Activated CD8-positive, alpha-beta memory T cell treated with anti-CD3 and anti-CD28 coated beads for 36 hours (primary cell): ENCODE results near the gene TGM2. TPM values are rescaled to one million over a fixed set of nuclear protein-coding genes. Genes with fewer than 3 reads are reported as not detected.
"Not testable (repeated sequence)": the region's sequence is repeated elsewhere in the genome, so short reads cannot be mapped to it uniquely, and the experiment has no call there.

Experiments used
- CTCF ChIA-PET: fragments of 350-600 bp; sonication (Branson Sonifier 250); formaldehyde crosslinking; loops from one replicate; lab custom pipeline; 2021; ENCODE audit warnings: antibody characterized with exemption; lab: Charles Lee
- POLR2A ChIA-PET: fragments of 350-600 bp; sonication (Branson Sonifier 250); formaldehyde crosslinking; loops from one replicate; lab custom pipeline; 2021; ENCODE audit warnings: antibody characterized with exemption; lab: Charles Lee
- total RNA-seq, 2 experiments: library from RNA; stranded (reverse); gene quantifications; one replicate each; pipeline ENCODE4 v1.2.3, GENCODE V29; 2021

Gene TGM2
- total RNA-seq, 2 experiments from 2014 or later, result not detected

DNA sequence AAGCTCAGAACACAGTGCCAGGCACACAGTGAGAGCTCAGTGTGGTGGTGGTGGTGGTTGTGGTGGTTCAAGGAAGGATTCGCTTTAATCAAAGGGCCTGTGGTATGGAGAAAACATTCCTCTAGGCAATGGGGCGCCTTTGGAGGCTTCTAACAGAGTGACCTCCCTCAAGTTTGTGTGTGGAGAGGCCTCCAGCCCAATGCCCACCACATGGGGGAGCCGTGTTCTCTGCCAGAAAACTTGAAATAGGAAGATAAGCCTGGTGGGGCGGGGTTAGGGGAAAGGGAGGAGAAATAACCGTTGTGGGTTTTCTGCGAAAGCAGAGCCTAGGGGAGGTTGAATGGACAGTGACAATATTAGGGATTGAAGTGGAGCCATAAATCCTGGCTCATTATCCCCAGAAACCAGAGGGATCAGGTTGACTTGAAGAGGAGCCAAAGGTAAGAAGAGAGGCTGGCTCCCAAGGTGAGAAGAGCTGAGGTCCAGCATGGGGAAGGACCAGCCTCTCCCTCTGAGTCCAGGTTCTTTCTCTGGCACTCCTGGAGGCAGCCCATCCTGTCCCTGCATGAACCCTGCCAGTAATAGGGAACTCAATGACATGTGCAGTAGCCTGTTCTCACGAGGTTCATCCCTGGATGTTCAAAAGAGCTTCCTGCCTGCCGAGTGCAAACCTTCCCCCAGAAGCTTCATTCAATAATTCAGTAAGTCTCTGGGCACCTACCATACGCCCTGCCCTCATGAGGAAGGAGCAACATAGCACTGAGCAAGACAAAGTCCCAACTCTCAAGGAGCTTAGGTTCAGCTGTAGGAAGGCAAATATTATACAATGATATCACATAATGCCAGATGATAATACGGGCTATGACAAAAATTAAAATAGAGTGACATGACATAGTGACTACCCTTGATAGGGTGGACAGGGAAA lies 51.4 kb downstream of the TGM2 start:
- ChIA-PET POLR2A (no interaction called here), CTCF (interaction anchor here (1.6 kb wide), 1 partner anchor 40 kb away, joined by 4 read pairs; no protein-coding TSS in a partner anchor)

DNA sequence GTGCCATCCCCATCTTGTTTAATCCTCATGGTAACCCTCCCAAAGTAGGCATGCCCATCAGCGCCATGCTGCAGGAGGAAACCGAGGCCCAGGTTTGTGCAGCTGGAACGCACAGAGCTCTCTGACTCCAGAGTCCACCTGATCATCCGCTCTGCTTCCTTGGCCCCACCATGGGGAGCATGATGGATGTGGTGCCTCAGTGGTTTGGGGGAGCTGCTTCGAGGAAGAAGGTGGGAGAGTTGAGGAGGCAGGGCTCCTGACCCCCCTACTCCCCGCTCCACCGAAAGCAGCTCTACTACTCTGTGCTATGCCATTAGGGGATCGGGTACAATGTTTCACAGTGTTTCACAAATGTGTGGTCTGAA lies 52.2 kb downstream of the TGM2 start:
- ChIA-PET POLR2A (no interaction called here), CTCF (no interaction called here)

DNA sequence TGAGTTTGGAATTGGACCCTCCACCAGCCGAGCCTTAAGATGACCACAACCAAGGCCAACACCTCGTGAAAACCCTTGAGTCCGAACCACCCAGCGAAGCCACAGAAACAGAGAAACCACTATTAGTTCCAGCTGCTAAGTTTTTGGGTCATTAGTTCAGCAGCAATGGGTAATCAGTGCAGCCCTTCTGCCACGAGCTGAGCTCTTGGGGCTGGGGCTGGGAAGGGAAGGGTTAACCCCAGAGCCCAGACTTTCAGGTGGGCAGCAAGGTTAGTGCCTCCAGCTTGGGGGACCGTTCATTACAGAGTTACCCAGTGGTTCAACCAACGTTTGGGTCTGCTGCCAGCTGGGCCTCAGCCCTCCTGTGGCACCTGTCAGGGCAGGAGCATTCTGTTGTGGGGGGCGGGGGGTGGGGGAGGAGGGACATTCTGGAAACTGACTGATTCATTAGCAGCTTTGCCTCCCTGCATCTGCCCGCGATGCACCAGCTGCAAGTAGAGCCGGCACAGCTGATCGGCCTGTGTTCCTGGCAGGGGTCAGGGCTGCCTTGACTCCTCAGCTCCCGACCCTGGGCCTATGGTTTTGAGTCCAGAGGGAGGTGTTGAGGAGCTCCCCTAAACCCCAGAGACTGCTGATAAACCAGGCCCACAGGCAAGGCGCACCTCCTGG lies 52.7 kb downstream of the TGM2 start:
- ChIA-PET POLR2A (no interaction called here), CTCF (interaction anchor here (1.0 kb wide), 1 partner anchor 52 kb away, joined by 3 read pairs; no protein-coding TSS in a partner anchor)

DNA sequence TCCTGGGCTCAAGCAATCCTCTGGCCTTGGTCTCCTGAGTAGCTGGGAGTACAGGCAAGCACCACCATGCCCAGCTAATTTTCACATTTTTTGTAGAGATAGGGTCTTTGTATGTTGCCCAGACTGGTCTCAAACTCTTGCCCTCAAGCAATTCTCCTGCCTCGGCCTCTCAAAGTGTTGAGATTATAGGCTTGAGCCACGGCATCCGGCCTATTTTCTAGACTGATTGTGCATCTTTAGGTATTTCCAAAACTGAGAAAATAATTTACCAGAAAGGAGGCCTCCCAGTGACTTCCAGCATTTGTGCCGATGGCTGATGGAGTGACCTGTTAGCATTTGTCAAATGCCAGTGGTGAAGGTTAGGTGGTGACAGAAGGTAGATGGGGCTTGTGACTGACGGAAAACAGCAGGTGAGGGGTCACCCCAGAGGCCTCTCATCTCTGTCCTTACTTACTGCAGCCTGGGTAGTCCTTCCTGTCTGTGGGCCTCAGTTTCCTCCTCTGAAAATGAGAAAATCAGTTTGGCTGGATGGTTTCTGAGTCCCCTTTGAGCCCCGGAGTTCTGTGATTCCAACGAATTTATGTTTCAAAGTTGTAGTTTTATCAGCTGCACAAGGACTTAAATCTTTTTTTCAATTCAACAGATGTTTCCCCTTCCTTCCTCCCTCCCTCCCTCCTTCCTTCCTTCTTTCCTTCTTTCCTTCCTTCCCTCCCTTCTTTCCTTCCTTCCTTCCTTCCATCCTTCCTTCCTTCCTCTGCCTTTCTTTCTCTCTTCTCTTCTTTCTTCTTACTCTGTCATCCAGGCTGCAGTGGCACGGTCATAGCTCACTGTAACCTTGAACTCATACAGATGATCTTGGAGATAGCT lies 53.5 kb downstream of the TGM2 start:
- ChIA-PET CTCF (interaction anchor here (1.0 kb wide), 1 partner anchor 53 kb away, joined by 3 read pairs; no protein-coding TSS in a partner anchor), POLR2A (no interaction called here)

DNA sequence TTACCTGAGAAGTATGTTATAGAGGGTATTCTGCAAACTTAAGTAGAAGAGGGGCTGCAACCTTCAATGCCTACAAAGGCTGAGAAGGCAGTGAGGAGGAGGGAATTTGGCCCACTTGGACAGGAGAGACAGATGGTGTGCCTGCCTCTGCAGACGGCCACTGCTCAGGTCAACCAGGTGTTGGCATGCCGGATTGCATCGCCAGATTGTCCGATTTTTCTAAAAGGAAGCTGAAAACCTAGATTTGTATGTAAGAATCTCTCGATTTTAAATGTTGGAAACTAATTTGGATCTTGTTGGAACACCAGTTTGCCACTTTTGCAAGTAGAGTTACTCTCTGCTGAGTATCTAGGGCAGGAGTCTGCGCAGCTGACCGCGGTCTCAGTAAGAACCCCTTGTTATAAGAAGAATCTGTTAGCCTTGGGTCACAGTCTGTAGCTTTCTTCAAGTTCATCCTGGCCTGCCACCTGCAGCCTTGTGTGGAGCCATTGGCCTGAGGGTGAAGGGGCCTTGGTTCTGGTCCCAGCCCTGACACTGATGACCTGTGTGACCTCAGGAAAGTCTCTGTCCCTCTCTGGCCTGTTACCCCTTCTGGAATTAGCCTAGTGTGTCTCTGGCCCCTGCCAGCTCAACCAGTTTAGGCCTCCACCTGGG lies 54.4 kb downstream of the TGM2 start:
- ChIA-PET POLR2A (no interaction called here), CTCF (no interaction called here)

DNA sequence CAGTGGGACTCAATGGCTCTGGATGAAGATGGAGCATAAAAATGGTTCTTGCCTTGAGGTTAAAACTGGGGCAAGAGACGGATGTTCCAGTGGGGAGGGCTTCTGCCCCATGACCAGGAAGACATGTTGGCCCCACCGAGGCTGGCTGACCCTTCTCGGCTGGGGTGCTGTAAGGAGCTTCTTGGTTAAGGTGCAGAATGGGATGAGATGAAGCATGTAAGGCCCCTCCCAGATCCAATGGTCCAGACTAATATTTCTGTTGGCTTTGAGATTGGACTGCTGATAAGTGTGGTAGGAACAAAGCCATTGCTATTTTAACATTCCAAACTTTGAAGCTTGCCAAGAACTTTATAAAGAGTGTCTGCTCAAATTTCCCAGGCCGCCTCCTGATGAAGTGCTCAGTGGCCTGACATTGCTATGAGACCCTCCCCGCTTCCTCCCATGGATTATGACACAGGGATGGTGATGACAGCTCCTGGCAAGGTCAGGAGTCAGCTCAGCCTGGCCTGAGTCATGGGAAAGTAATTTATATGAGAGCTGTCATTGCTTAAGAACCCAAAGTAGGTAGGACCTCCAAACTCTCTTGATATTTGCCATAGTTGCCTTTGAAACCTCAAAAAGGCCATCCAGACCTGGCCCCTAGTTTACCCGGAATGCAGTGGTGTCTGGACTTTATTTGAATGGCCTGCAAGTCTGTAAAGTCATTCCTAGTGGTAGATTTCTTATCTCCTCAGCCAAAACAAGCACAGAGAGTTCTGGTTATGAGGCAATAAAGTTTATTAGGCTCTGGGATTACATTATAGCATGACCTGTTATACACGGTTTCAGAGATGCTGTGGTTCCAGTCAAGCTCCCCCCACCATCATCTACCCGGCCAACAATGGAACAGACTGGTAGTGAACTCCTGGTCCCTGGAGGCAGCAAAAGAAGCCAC lies 55.2 kb downstream of the TGM2 start:
- ChIA-PET CTCF (no interaction called here), POLR2A (no interaction called here)

DNA sequence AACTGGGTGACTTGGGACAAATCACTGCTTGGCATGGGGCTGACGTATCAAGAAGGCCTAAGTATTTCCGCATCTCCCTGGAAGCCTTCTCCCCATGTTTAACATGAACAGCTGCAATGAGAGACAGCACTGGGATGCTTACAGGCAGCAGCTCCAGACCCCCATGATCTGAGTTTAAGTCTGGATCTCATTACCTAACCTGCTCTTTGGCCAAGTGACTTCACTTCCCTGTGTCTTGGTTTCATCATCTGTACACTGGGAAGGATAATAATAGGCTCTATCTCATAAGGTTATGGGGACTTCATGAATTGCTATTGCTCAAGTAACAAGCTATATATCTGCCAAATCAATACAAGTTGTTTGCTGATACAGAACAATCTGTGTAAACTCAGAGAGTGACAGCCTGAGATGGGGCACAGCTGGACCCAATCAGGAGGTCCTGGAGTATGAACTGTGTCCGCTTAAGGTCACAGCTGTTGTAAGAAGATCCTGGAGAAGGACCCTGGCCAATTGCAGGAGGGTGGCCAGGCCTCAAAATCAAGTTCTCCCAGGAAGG lies 56.0 kb downstream of the TGM2 start:
- ChIA-PET CTCF (no interaction called here), POLR2A (no interaction called here)

DNA sequence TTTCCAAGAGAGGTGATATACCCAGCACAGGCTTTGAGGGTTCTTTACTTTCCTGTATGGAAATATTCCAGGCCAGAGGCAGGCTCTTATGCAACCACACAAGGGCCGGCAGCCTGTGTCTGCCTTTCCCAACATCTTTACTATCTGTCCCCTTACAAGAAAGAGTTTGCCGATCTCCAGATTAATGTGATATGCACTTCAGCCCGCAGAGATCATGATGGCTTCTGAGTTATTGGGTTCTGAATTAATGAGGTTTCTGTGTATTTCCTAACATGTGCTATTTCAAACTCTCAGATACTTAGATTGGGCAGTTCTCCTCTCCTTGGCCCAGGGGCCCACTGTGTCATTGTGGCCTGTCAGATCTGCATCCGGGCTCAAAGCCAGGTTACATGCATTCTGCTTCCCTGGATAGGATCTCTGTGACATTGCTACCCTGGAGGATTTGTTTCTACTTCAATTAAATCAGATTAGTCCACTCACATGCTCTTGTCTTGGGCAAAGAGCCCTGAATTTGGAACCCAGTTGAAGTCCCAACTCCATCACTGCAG lies 56.6 kb downstream of the TGM2 start:
- ChIA-PET CTCF (no interaction called here), POLR2A (no interaction called here)

DNA sequence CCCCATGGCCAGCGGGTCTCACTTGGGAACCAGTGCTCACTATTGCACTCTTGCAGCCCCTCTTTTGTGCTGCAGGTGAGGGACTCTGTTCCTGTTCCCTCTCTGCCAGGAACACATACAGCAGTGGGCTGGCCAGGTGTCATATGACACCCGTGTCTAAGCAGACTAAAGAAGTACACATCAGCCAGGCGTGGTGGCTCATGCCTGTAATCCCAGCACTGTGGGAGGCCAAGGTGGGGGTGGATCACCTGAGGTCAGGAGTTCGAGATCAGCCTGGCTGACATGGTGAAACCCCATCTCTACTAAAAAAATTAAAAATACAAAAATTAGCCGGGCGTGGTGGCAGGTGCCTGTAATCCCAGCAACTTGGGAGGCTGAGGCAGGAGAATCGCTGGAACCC lies 57.2 kb downstream of the TGM2 start:
- CTCF ChIA-PET, POLR2A ChIA-PET: not testable (repeated sequence)

DNA sequence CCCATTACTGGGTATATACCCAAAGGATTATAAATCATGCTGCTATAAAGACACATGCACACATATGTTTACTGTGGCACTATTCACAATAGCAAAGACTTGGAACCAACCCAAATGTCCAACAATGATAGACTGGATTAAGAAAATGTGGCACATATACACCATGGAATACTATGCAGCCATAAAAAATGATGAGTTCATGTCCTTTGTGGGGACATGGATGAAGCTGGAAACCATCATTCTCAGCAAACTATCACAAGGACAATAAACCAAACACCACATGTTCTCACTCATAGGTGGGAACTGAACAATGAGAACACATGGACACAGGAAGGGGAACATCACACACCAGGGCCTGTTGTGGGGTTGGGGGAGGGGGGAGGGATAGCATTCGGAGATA lies 57.7 kb downstream of the TGM2 start:
- CTCF ChIA-PET, POLR2A ChIA-PET: not testable (repeated sequence)

DNA sequence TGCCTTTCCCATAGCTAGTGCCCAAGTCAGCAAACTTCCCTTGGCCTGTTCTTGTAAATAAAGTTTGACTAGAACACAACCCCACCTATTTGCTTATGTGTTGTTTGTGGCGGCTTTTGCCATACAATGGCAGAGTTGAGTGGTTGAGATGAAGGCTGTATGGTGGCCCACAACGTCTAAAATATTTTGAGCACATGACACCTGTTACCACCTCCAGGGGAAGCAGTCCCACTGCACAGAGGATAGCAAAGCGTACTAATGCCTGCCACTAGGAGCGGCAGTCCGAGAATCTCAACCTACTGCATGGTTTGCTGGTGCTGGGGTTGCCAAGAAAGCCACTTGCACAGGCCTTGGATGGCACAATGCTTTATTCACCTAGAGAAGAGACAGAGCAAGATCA lies 58.6 kb downstream of the TGM2 start:
- ChIA-PET POLR2A (no interaction called here), CTCF (no interaction called here)

DNA sequence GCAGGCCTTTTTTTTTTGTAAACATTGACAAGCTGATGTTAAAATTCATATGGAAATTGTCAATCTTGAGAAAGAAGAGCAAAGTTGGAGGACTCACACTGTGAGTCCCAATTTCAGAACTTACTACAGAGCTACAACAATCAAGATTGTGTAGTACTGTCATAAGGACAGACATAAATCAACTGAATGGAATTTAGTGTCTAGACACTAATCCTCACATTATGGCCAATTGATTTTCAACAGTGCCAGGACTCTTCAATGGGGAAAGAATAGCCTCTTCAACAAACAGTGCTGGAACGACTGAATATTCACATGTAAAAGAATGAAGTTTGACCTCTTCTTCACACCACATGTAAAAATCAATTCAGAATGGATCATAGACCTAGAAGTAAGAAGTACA lies 60.8 kb downstream of the TGM2 start:
- CTCF ChIA-PET, result interaction anchor here (0.6 kb wide), 1 partner anchor 82 kb away, joined by 3 read pairs; no protein-coding TSS in a partner anchor
- POLR2A ChIA-PET, result no interaction called here

DNA sequence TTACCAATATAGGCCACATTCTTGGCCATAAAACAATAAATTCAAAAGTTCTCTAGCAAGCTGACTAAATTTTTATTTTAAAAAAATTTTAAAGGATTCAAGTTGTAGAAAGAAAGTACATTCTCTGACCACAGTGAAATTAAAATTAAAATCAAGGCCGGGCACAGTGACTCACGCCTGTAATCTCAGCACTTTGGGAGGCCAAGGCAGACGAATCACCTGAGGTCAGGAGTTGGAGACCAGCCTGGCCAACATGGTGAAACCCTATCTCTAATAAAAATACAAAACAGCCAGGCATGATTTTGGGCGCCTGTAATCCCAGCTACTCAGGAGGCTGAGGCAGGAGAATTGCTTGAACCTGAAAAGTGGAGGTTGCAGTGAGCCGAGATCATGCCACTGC lies 62.9 kb downstream of the TGM2 start:
- CTCF ChIA-PET, POLR2A ChIA-PET: not testable (repeated sequence)

DNA sequence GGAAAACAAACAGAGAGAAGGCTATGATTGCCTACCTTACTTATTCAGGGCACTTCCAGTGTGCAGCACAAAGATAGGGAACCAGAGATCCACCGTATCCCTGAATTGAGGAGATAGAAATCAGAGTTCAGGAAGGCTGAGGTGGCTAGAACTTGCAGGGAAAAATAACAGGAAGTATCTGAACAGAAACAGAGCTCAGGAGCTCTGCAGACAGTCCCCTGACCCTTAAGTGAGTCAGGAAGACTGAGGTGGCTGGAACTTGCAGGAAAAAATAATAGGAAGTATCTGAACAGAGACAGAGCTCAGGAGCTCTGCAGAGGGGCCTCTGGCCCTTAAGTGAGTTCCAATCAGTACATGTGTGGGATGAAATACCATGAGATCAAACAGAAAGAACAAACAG lies 66.1 kb downstream of the TGM2 start:
- ChIA-PET CTCF (no interaction called here), POLR2A (no interaction called here)

DNA sequence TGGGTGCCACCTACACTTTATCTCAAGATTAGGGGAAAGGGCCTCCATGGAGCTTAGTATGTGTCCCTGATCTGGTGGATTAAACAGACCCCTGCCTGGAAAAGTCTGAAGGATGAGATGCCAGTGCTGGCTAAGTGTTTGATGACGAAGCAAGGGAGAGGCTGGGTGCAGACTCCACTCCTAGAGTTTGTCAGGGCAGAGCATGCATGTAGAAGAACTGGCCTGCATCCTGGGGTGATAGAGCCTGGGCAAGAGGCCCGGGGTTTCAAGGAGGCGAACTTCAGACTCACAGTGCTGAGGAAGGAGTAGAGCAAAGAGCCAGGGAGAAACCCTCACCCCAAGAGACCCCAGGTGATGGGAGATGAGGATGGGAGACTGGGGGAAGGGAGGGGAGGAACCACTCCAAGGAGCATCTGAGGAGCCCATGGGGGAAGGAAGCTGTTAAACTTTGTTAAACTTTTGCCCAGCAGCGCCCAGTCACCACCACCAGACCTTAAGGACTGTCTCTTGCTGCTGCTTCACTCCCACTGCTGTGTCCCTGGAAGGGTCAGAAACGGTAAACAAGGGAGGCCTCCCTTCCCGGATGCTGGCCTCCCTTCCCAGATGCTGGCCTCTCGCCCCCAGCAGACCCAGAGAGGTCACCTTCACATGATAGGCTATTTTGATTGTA lies 69.9 kb downstream of the TGM2 start:
- CTCF ChIA-PET, result no interaction called here
- POLR2A ChIA-PET, result no interaction called here

DNA sequence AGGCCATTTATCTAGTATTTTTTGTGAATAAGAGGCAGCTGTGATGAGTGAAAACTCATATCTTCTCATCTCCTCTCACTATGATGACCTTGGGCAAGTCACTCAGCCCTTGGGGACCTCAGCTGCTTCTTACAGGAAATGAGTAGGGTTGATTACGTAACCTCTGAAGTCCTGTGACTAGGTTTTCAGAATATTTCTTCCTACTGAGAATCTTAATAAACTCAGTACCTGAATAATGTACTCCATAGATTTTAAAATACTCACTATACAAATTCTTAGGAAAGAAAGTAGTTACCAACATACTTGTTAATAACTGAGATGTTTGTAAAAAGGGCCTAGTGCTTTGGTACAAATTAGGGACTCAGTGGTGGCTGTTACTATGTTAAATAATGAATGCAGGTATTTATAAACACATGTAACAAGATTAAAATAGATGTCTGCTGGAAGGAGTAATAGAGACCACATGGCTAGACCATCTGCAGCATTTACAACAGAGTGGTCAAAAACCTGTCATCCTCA lies 70.6 kb downstream of the TGM2 start:
- CTCF ChIA-PET, result interaction anchor here (1.6 kb wide), 1 partner anchor 21 kb away, joined by 5 read pairs; no protein-coding TSS in a partner anchor
- POLR2A ChIA-PET, result interaction anchor here (0.7 kb wide), 1 partner anchor 42 kb away, joined by 3 read pairs; no protein-coding TSS in a partner anchor
